Measurements from ENCODE around the gene PPP2R2D.

The PPP2R2D gene

DNA sequence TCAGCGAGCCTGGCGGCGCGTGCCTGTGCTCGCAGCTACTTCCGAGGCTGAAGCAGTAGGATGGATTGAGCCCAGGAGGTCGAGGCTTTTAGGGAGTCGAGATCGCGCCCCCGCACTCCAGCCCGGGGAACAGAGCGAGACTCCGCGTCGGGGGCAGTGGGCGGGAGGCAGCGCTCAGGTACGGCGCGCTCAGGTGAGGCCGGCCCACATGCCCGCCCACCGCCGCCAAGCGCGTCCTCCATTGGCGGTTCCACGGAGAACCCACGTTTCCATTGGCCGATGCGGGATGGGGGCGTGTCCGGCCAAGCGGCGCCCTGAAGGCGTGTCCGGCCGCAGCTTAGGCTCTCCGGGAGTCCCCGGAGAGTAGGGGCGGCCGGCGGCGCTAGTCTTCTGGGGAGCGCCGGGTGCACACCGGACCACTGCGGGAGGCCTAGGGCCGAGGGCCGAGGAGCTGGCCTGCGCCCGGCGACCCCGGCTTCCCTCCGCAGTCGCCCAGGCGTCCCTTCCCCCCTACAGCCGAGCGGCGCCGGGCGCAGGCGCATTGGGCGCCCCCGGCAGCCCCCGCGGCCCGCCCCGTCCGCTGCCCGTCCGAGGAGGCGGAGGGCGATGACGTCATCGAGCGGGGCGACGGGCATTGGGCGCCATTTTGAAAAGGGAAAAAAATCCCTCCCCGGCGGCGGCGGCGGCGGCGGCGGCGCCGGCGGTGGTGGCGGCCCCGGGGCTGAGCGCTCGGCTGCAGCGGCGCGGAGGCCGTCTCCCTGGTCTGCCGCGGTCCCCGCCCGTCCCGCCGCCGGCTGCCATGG, at the start of gene PPP2R2D:
Gene PPP2R2D, plus strand, starts transcription at position 659 of the 803 bp plus-strand sequence. Its CDS starts 141 bp downstream, at position 800.
- DNase-seq = peak; percentile 98

DNA sequence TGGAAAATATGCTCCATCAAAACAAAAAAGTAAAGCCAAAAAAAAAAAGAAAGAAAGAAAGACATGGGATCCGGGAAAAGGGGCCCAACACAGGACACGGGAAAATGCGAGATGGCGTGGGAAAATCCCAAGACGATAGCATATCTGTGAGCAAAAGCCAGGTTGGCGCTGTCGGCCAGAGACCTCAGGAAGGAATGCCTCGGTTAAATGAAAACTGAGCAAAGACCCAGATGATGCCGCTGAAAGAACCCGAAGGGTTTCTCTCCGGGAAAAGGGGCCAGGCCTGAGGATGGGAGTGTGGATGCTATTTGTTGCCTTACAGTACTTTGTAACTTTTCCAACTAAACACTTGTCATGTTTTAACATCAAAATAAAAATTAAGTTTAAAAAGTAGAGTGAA, 49.5 kb upstream of the PPP2R2D start:
- DNase-seq = no peak

- no peak for DNase-seq
These were observed 48.5 kb upstream of the PPP2R2D start for GRCh38 chr10:131852176-131852822.

GRCh38 chr10:131852823-131853609, 47.8 kb upstream of the PPP2R2D start:
- DNase-seq = no peak

DNA sequence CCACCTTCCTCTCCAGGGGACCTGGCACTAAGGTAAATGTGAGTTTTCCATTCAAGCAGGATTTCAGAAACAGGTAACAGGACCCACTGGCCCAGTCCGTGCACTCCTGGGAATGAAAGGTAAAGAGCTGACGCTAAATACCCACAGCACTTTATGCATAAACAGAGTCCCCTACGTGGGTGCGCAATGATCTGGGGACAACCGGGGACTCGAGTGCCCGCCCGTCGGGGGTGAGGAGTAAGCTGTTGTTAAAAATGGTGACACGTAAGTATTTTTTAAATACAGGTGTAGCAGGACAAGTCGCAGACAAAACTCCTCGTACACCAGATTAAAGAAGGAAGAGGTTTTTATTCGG, 47.2 kb upstream of the PPP2R2D start:
- no peak for DNase-seq

DNA sequence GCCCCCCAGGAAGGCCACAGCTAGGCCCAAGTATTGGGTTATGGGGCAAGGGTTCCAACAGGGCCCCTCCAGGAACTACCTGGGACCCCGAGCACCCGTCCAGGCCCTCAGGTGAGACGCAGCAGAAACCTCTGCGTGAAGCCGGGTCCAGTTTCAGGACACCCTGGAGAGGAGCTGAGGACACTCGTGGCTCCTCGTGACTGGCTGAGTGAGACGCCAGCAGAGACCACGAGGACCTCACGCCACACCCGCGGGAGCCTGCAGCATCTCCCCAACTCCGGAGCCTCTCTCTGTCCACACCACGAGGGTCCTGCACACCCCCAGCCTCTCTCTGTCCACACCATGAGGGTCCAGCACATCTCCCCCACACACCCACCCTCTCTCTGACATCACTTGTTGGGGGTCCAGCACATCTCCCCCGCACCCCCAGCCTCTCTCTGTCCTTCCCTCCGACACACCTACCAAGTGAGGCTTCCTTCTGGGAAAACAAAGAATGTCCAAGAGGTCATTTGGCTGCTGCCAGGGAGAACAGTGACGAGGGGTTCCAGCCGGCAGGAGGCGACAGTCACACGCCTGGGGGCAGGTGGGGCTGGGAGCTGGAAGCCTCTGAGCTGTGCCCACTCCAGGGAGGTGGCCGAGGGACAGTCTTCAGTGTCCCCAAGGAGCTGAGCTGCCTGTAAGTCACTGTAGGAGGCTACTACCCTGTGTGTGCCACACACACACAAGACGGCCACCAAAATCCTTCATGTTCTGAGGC, 46.1 kb upstream of the PPP2R2D start:
- no peak for DNase-seq

DNA sequence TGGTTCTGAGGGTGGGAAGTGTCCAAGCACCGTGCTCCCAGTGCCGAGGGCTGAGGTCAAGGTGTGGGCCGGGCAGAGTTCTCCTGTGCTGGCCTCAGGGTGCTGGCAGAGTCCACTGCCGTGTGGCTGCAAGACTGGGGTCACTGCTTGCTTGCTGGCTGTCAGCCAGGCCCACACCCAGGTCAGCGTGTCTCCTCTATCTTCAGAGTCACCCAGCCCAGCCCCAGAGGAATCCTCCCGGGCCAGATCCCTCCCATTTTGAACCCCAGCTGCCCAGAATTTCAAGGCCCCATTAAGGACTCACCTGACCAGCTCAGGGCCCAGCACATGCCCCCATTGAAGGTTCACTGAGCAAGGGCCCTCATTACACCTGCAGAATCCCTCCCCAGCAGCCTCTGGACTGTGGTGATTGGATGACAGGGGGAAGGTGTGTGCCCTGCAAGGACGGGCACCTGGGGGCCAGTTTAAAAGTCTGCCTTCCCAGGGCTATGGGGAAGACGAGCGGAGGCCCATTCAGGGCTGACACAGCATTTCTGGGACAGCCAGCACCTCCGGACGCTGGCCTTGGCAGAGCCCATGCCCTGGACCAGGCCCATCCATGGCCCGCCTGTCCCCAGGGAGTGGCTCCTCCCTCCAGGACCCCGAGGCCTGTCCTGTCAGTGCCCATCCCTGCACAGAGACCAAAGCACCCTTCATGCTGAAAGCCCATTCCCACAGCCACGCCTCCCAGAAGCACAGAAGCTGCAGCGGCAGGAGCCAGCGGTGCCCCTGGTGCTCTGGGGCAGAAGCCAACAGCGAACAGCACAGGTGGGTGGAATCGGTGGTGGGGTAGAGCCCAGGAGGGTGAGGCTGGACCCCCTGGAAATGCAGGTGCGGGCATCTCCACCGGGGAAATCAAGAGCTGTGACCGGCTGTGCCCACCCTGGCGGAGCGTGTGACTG, 45.1 kb upstream of the PPP2R2D start:
- no peak for DNase-seq

- DNase-seq = no peak
These were observed 44.2 kb upstream of the PPP2R2D start for GRCh38 chr10:131856441-131857094.

GRCh38 chr10:131857156-131858117, 43.4 kb upstream of the PPP2R2D start:
- no peak for DNase-seq

GRCh38 chr10:131858118-131858515, 42.7 kb upstream of the PPP2R2D start:
- no peak for DNase-seq

DNA sequence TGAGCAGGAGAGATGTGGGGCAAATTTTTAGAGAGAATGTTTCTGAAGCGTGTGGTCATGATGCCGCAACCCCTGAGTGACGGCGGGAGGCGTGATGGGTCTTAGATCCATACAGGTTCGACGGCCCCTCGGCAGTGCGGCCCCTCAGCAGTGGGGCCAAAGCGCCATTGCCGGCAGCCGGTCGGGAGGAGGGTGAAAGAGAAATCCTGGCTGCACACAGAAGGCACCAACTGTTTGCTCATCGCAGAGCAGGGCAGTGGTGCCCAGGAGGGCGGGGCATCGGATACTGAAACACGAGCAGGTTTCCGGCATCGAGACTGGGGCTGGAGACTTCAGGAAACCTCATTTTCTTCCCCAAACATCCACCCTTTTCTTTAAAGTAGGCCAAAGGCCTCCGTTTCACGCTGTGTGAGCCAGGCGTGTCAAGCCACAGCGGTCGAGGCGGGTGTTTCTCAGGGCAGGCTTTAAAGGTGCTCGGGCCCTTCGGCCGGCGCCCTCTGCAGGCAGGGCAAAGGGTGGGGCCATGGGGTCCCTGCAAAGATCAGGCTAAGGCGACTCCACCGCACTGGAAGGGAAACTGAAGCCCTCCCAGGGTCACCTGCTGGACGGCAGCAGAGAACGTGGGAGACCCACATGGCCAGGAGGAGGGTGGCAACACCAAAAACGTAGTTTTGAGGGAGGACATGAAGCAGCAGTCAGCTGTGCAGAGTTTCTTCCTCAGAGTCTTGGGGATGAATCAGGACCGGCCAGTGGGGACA, 42.0 kb upstream of the PPP2R2D start:
- DNase-seq = no peak

- no peak for DNase-seq
These were observed 41.3 kb upstream of the PPP2R2D start for GRCh38 chr10:131859341-131860020.

DNA sequence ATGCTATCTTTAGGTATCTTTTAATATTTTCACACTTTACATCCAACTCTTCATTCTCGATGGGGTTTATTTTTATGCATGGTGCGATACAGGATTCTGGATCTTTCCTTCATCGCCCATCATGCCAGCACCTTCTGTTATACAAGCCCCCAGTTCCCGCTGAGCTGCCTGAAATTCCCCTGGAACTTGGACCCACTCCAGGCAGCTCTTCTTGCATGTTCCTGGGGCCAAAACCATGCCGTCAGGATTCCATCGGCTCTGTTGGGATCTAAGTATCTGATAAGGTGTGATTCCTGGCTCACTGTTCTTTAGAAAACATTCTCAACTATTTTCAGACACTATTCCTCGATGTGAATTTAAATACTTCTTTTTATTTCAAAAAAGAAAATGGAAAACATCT, 40.5 kb upstream of the PPP2R2D start:
- DNase-seq = no peak

DNA sequence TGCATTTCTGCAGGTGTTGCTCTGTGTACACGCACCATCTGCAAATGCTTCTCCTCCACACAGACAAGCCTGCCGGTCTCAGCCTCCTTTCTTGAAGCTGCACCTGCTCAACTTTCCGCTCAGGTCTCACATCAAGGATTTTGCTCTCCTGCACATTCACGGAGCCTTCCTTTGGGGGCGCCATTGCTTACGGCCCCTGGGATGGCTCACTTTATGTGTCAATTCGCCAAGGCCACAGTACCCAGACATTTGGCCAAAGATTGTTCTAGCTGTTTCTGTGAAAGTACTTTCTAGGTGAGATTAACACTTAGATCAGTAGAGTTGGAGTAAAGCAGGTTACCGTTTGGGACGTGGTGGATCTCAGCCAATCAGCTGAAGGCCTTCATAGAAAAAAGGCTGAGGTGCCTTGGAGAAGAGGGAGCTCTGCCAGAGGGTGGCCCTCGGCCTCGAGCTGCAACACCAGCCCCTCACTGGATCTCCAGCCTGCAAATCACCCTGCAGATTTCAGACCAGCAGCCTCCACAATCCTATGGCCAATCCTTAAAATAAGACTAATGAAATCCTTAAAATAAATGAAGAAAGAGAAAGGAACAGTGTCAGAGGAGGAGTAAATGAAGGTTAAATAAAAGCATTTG, 39.9 kb upstream of the PPP2R2D start:
- DNase-seq = no peak

DNA sequence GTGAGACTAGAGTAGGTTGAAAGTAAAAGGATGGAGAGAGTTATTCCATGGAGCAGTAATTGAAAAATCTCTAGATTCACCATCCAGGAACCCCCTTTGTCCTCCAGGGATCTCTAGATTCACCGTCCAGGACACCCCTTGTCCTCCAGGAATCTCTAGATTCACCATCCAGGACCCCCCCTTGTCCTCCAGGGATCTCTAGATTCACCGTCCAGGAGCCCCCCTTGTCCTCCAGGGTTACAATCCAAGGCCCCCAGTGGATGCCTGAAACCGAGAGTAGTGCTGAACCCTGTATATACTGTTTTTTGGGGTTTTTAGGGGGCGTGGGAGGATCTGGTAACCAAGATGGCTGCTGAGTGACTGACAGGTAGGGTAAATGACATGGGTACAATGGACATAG, 38.3 kb upstream of the PPP2R2D start:
- DNase-seq = no peak

DNA sequence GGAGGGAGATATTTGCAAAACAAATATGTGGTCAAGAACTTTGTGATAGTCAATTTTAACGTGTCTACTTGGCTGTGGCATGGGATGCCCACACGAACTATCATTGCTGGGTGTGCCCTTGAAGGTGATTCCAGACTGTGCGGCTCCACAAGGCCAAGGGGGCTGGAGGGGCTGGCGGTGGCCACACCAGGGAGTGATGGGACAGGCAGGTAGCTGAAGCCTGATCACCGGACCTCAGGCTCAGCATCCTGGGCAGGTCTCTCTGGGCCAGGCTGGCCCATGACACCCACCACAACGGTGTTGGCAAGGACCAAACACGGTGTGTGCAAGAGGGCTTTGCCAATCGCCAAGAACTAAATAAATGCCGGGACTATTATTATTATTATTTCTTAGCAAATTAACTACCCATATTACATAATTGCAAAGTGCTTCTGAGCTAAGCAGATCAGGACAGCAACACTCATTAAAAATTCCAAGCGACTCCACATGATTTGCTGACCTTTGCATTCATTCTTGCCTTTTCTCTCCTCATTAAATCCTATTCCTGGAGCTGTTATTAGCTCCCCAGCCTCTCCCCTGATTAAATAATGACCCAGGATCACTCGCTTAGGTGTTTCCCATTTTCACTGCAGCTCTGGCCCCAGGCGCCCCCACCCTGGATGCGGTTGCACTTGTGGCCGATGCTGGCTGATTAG, 35.4 kb upstream of the PPP2R2D start:
- DNase-seq = no peak

- no peak for DNase-seq
These were observed 34.1 kb upstream of the PPP2R2D start for GRCh38 chr10:131866673-131867072.

- DNase-seq = no peak
These were observed 32.4 kb upstream of the PPP2R2D start for GRCh38 chr10:131868436-131868835.

All from DMS53 (cell line).